SK-N-SH (cell line): ENCODE data around the gene TGFBR3. TPM values are rescaled to one million over a fixed set of nuclear protein-coding genes. Genes with fewer than 3 reads are reported as not detected.

Experiments used
- CTCF ChIA-PET: fragments of 300-600, 350-600 bp; formaldehyde crosslinking; extraction: SDS; loops from one replicate; lab custom pipeline; 2021; lab: Yijun Ruan, JAX
- POLR2A ChIA-PET: fragments of 350-600 bp; sonication (Branson Sonifier 250); formaldehyde crosslinking; extraction: SDS; loops from one replicate; lab custom pipeline; 2020; ENCODE audit warnings: antibody characterized with exemption, inconsistent platforms; lab: Yijun Ruan, JAX
- DNase-seq: peaks from one replicate; pipeline ENCODE4 v3.0.0; 2012
- H2AFZ ChIP-seq: fragments of 200-600 bp; sonication (generic); 2 replicates; pipeline ENCODE4 v1.8.1; 2016; ENCODE audit warnings: antibody characterized with exemption, mild to moderate bottlenecking, low read depth
- H3F3A ChIP-seq: fragments of 200-600 bp; sonication (generic); replicated peaks from 2 replicates; pipeline ENCODE3; 2016; ENCODE audit warnings: antibody characterized with exemption, mild to moderate bottlenecking; ENCODE audit not compliant: insufficient read depth
- H3K27ac ChIP-seq, 2 experiments: fragments of 200-500 bp in 1 of 2; fragments of 200-600 bp in 1 of 2; sonication (Bioruptor generic) in 1 of 2; sonication (generic), shearing (Covaris generic) in 1 of 2; 2 replicates each; pipeline versions ENCODE4 v1.5.1 to v1.6.1; 2014 to 2016; ENCODE audit warnings: low read depth in 2 of 2, inconsistent platforms in 1 of 2, low read length in 1 of 2, mild to moderate bottlenecking in 1 of 2, mixed read lengths in 1 of 2
- H3K27me3 ChIP-seq: fragments of 200-600 bp; sonication (generic), shearing (Covaris generic); 2 replicates; pipeline ENCODE4 v1.6.1; 2016; ENCODE audit warnings: mixed run types; ENCODE audit not compliant: insufficient read depth
- H3K36me3 ChIP-seq, 2 experiments: fragments of 200-500 bp in 1 of 2; fragments of 200-600 bp in 1 of 2; sonication (Bioruptor generic) in 1 of 2; sonication (generic) in 1 of 2; replicated peaks in 1 of 2; 2 replicates each; pipeline versions ENCODE3 to v1.5.1; 2014 to 2016; ENCODE audit warnings: low read length in 1 of 2, mild to moderate bottlenecking in 1 of 2; ENCODE audit not compliant: insufficient read depth in 2 of 2, control insufficient read depth in 1 of 2
- H3K4me1 ChIP-seq, 2 experiments: fragments of 200-500 bp in 1 of 2; fragments of 200-600 bp in 1 of 2; sonication (Bioruptor generic) in 1 of 2; sonication (generic), shearing (Covaris generic) in 1 of 2; 2 replicates each; pipeline versions ENCODE4 v1.5.1 to v1.6.1; 2014 to 2016; ENCODE audit warnings: low read depth in 1 of 2, low read length in 1 of 2, mixed run types in 1 of 2; ENCODE audit not compliant: insufficient read depth in 2 of 2, control insufficient read depth in 1 of 2
- H3K4me2 ChIP-seq: fragments of 200-600 bp; sonication (generic), shearing (Covaris generic); 2 replicates; pipeline ENCODE4 v1.6.1; 2017; ENCODE audit warnings: mixed run types
- H3K4me3 ChIP-seq, 2 experiments: fragments of 200-500 bp in 1 of 2; fragments of 200-600 bp in 1 of 2; sonication (Bioruptor generic) in 1 of 2; sonication (generic), shearing (Covaris generic) in 1 of 2; 2 replicates each; pipeline versions ENCODE4 v1.5.1 to v1.8.1; 2014 to 2016; ENCODE audit warnings: low read depth in 2 of 2, inconsistent platforms in 1 of 2, low read length in 1 of 2, mild to moderate bottlenecking in 1 of 2, mixed read lengths in 1 of 2, moderate library complexity in 1 of 2
- H3K79me2 ChIP-seq: fragments of 200-600 bp; sonication (generic); 2 replicates; pipeline ENCODE4 v1.8.1; 2017; ENCODE audit warnings: mild to moderate bottlenecking; ENCODE audit not compliant: insufficient read depth
- H3K9ac ChIP-seq: fragments of 200-600 bp; sonication (generic); 2 replicates; pipeline ENCODE4 v1.6.1; 2017; ENCODE audit warnings: mixed run types
- H3K9me2 ChIP-seq: fragments of 200-600 bp; sonication (generic); 2 replicates; pipeline ENCODE4 v1.6.1; 2017; ENCODE audit warnings: mixed run types
- H3K9me3 ChIP-seq: fragments of 200-600 bp; sonication (generic); 2 replicates; pipeline ENCODE4 v1.6.1; 2017; ENCODE audit warnings: mixed run types, mild to moderate bottlenecking, moderate library complexity
- H4K20me1 ChIP-seq: fragments of 200-600 bp; sonication (generic); 2 replicates; pipeline ENCODE4 v1.6.1; 2017; ENCODE audit warnings: mild to moderate bottlenecking, mixed run types; ENCODE audit not compliant: insufficient read depth
- CHD2 ChIP-seq: fragments of 150-350 bp; IDR thresholded peaks from 2 replicates; pipeline ENCODE4 v1.6.1; 2018; ENCODE audit warnings: low read length; ENCODE audit not compliant: partially characterized antibody
- ELF1 ChIP-seq: IDR thresholded peaks from 2 replicates; pipeline ENCODE4 v1.4.0; 2012
- EZH2phosphoT487 ChIP-seq: fragments of 200-600 bp; sonication (generic); IDR thresholded peaks from 2 replicates; pipeline ENCODE4 v1.6.1; 2017; ENCODE audit warnings: low read depth, mixed run types, mild to moderate bottlenecking, antibody characterized with exemption, moderate library complexity, borderline replicate concordance
- FOSL2 ChIP-seq: IDR thresholded peaks from 2 replicates; pipeline ENCODE4 v1.4.0; 2012; ENCODE audit warnings: low read depth, mild to moderate bottlenecking, moderate library complexity, borderline replicate concordance
- FOXJ3 ChIP-seq: sonication (generic); formaldehyde crosslinking; IDR thresholded peaks from 2 replicates; pipeline ENCODE4 v1.5.1; 2020; ENCODE audit warnings: mild to moderate bottlenecking, missing genetic modification reagents
- GABPA ChIP-seq: IDR thresholded peaks from 2 replicates; pipeline ENCODE4 v1.4.0; 2012; ENCODE audit warnings: low read depth, mild to moderate bottlenecking
- MEF2A ChIP-seq: IDR thresholded peaks from 2 replicates; pipeline ENCODE4 v1.4.0; 2012; ENCODE audit warnings: low read depth, borderline replicate concordance
- MXI1 ChIP-seq: IDR thresholded peaks from 2 replicates; pipeline ENCODE4 v1.6.1; 2012; ENCODE audit warnings: mild to moderate bottlenecking, low read depth, low read length, improper control_type of control experiment
- NFIC ChIP-seq: IDR thresholded peaks from 2 replicates; pipeline ENCODE4 v1.4.0; 2012; ENCODE audit warnings: borderline replicate concordance
- RFX5 ChIP-seq: IDR thresholded peaks from 2 replicates; pipeline ENCODE4 v1.6.1; 2012; ENCODE audit warnings: mild to moderate bottlenecking, improper control_type of control experiment, low read length
- TAF1 ChIP-seq: IDR thresholded peaks from 2 replicates; pipeline ENCODE4 v1.6.1; 2012; ENCODE audit warnings: low read depth, mild to moderate bottlenecking, low read length, moderate library complexity, borderline replicate concordance
- TCF12 ChIP-seq: IDR thresholded peaks from 2 replicates; pipeline ENCODE4 v1.4.0; 2012
- TEAD4 ChIP-seq: IDR thresholded peaks from 2 replicates; pipeline ENCODE4 v1.4.0; 2012; ENCODE audit warnings: mild to moderate bottlenecking, borderline replicate concordance; ENCODE audit not compliant: insufficient read depth
- WGBS: methylation state at CpG from one replicate; pipeline ENCODE4 v1.1.6; 2017; ENCODE audit warnings: low lambda C conversion rate; 5-methylcytosine and 5-hydroxymethylcytosine counted together
- polyA plus RNA-seq, 3 experiments: library from polyadenylated mRNA; depleted of rRNA; stranded (reverse); fragments of >200 nt; gene quantifications; 2 replicates each; pipeline ENCODE4 v1.2.3, GENCODE V29; 2012
- TF ChIP-seq, protein P1 (sequence below): IDR thresholded peaks from 2 replicates; pipeline ENCODE4 v1.4.0; 2012; ENCODE audit warnings: low read depth
- TF ChIP-seq, protein P2 (sequence below): fragments of 150-350 bp; IDR thresholded peaks from 2 replicates; pipeline ENCODE4 v1.6.1; 2016; ENCODE audit warnings: mild to moderate bottlenecking, low read depth, low read length
- TF ChIP-seq, protein P3 (sequence below): IDR thresholded peaks from 2 replicates; pipeline ENCODE4; 2012

The TGFBR3 gene
- polyA plus RNA-seq, 1 of the 3 experiments (the other 2 are of a cell fraction): 0.07 TPM

DNA sequence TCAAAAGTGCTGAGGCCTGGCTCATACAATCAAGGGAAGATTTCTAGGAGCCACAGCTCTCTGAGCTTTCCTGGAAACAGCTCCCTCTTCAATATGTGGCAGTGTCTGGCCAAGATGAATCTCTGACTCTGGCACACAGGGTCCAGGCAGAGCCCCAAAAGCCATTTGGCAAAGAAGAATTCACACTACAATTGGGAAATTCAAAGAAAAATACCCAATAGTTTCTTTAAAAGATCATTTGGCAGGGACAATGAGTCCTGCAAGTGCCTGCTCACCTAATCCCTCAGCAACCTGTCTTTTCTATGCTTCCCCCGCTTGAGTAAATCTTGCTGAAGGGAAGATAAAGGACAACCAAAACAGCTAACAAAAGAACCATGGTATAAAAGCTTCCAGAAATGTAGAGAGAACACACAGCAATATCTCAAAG lies 124.6 kb downstream of the TGFBR3 start:
- peaks cover 18% of the 10 kb centered on the region; the same call in 1 of the 2 replicates for H3K27me3 ChIP-seq
- H2AFZ ChIP-seq: no peak overlapping the region
- no peaks in the 10 kb centered on the region for H3K4me1 ChIP-seq
- H3K9me3 ChIP-seq: no peaks in the 10 kb centered on the region
- no peaks in the 10 kb centered on the region for H4K20me1 ChIP-seq
- no peak for TF ChIP-seq RFX5
- TF ChIP-seq, protein P1, sequence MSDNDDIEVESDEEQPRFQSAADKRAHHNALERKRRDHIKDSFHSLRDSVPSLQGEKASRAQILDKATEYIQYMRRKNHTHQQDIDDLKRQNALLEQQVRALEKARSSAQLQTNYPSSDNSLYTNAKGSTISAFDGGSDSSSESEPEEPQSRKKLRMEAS: no peak
- no peak for TF ChIP-seq FOXJ3 (CRISPR knock-in tag)
- TF ChIP-seq, protein P2, sequence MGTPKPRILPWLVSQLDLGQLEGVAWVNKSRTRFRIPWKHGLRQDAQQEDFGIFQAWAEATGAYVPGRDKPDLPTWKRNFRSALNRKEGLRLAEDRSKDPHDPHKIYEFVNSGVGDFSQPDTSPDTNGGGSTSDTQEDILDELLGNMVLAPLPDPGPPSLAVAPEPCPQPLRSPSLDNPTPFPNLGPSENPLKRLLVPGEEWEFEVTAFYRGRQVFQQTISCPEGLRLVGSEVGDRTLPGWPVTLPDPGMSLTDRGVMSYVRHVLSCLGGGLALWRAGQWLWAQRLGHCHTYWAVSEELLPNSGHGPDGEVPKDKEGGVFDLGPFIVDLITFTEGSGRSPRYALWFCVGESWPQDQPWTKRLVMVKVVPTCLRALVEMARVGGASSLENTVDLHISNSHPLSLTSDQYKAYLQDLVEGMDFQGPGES: no peak
- TF ChIP-seq CHD2: no peak
- no peak for TF ChIP-seq NFIC
- TF ChIP-seq, all 33 proteins: peak for 0
- ChIA-PET POLR2A (no interaction called here), CTCF (no interaction called here)
- Histone ChIP-seq H3K9ac (no peak overlapping the region), H3K36me3 (no peaks in the 10 kb centered on the region), H3F3A (no peaks in the 10 kb centered on the region), H3K9me2 (no peaks in the 10 kb centered on the region), H3K4me3 (no peak overlapping the region), H3K4me2 (no peak overlapping the region), H3K27ac (no peak overlapping the region), H3K79me2 (no peaks in the 10 kb centered on the region)
- DNase-seq: no peak
- 10% methylated on average over 1 of the region's 1 CpG for WGBS

DNA sequence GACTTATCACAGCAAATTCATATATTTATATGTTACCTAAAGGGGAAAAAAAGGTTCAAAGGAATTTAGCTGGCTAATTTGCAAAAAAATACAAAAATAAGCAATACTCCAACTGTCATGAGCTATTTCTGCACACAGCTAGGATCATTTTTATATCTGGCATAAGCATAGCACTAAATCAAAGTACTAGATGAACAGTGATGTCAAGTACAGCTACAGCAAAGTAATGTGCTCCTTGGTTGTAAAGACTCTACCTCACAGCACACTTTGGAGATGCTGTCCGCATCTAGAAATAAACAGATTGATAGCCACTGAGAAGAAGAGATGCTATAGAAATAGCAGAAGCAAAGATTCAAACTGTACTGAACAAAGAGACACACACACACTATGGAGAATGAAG lies 125.4 kb downstream of the TGFBR3 start:
- no peak overlapping the region for H2AFZ ChIP-seq
- H3K9me3 ChIP-seq: no peaks in the 10 kb centered on the region
- DNase-seq: no peak
- 7% methylated on average over 1 of the region's 1 CpG for WGBS
- no peak for TF ChIP-seq MXI1
- TF ChIP-seq FOSL2: no peak
- TF ChIP-seq FOXJ3 (CRISPR knock-in tag): no peak
- TF ChIP-seq GABPA: no peak
- no peak for TF ChIP-seq ELF1
- no peak for TF ChIP-seq TAF1
- TF ChIP-seq TCF12: no peak
- TF ChIP-seq, protein P3, sequence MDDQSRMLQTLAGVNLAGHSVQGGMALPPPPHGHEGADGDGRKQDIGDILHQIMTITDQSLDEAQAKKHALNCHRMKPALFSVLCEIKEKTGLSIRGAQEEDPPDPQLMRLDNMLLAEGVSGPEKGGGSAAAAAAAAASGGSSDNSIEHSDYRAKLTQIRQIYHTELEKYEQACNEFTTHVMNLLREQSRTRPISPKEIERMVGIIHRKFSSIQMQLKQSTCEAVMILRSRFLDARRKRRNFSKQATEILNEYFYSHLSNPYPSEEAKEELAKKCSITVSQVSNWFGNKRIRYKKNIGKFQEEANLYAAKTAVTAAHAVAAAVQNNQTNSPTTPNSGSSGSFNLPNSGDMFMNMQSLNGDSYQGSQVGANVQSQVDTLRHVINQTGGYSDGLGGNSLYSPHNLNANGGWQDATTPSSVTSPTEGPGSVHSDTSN: no peak
- no peak for TF ChIP-seq TEAD4
- no peak for TF ChIP-seq MEF2A
- TF ChIP-seq EZH2phosphoT487: no peak
- no peaks in the 10 kb centered on the region for H3F3A ChIP-seq
- POLR2A ChIA-PET: no interaction called here
- H4K20me1 ChIP-seq: no peaks in the 10 kb centered on the region
- no peaks in the 10 kb centered on the region for H3K4me1 ChIP-seq
- no peak overlapping the region for H3K4me2 ChIP-seq
- H3K27ac ChIP-seq: no peak overlapping the region
- no peaks in the 10 kb centered on the region for H3K79me2 ChIP-seq
- H3K9ac ChIP-seq: no peak overlapping the region
- CTCF ChIA-PET: no interaction called here
- H3K4me3 ChIP-seq: no peak overlapping the region
- H3K27me3 ChIP-seq: peaks cover 18% of the 10 kb centered on the region; the same call in 1 of the 2 replicates
- H3K36me3 ChIP-seq: no peaks in the 10 kb centered on the region
- no peaks in the 10 kb centered on the region for H3K9me2 ChIP-seq
